Breast epithelium (tissue), 4 donors: ENCODE measurements around the gene AVPR2. TPM values are rescaled to one million over a fixed set of nuclear protein-coding genes. Genes with fewer than 3 reads are reported as not detected.

Source experiments
- DNase-seq, 2 donors: peaks; one replicate each; pipeline ENCODE4 v3.0.0-alpha.2; 2019; ENCODE audit warnings: low spot score in 2 of 2
- H3K27ac ChIP-seq, 2 donors: fragments of 200-600 bp; sonication (generic) in 1 of 2; one replicate each; pipeline ENCODE4 v1.5.1; 2016 to 2019; ENCODE audit warnings: mild to moderate bottlenecking in 1 of 2
- H3K27me3 ChIP-seq, 2 donors: fragments of 200-600 bp; sonication (generic) in 1 of 2; one replicate each; pipeline versions ENCODE4 v1.5.1 to v1.6.0; 2017 to 2019; ENCODE audit warnings: control low read depth in 1 of 2, mild to moderate bottlenecking in 1 of 2
- H3K36me3 ChIP-seq: fragments of 200-600 bp; one replicate; pipeline ENCODE4 v1.5.1; 2019
- H3K4me1 ChIP-seq, 2 donors: fragments of 200-600 bp; sonication (generic); one replicate each; pipeline ENCODE4 v1.5.1; 2016 to 2019; ENCODE audit warnings: control low read depth in 1 of 2
- H3K4me3 ChIP-seq, 3 donors: fragments of 200-600 bp; sonication (generic); 1 replicate in 2 of 3; 2 replicates in 1 of 3; pipeline ENCODE4 v1.5.1; 2016 to 2019; ENCODE audit warnings: mild to moderate bottlenecking in 3 of 3, moderate library complexity in 2 of 3
- H3K9me3 ChIP-seq, 2 donors: fragments of 200-600 bp; sonication (generic) in 1 of 2; one replicate each; pipeline ENCODE4 v1.5.1; 2016 to 2019; ENCODE audit warnings: control low read depth in 1 of 2
- CTCF ChIP-seq, 3 donors: fragments of 450-650 bp; IDR thresholded peaks; one replicate each; pipeline ENCODE4 v1.5.1; 2016 to 2017; ENCODE audit warnings: antibody characterized with exemption in 3 of 3, mild to moderate bottlenecking in 3 of 3, moderate library complexity in 3 of 3
- POLR2A ChIP-seq: fragments of 450-650 bp; IDR thresholded peaks from one replicate; pipeline ENCODE4 v1.6.1; 2016; ENCODE audit warnings: antibody characterized with exemption, mild to moderate bottlenecking, moderate library complexity
- POLR2AphosphoS5 ChIP-seq, 3 donors: sonication (generic); formaldehyde crosslinking; IDR thresholded peaks; one replicate each; pipeline ENCODE4 v1.6.1; 2017; ENCODE audit warnings: antibody characterized with exemption in 3 of 3
- intact Hi-C: fragments of 100-400 bp; cut with DNase I; formaldehyde crosslinking; loops from one replicate; pipeline ENCODE4 v1.15.1; 2023; ENCODE audit warnings: low total_unique reads
- total RNA-seq, 3 donors: library from RNA; depleted of rRNA; stranded (reverse); fragments of >200 nt; gene quantifications; one replicate each; pipeline ENCODE4 v1.1.0, GENCODE V29; 2016

Gene AVPR2
- total RNA-seq, 3 donors from 2014 or later = 0.44 to 5.9 (median 5.3) TPM

GRCh38 chrX:153909024-153909979 is 4.8 kb downstream of the AVPR2 start:
- Histone ChIP-seq H3K4me3 (no peak overlapping the region), H3K27ac (no peak overlapping the region), H3K27me3 (peaks cover 0 to 84% of the 10 kb centered on the region in 2 donors), H3K9me3 (no peaks in the 10 kb centered on the region), H3K4me1 (no peaks in the 10 kb centered on the region), H3K36me3 (no peaks in the 10 kb centered on the region)
- no peak for DNase-seq
- intact Hi-C loops = no loop called here
- no peak for TF ChIP-seq POLR2A
- TF ChIP-seq CTCF (IDR thresholded peaks at IDR 0.05) = no peak
- TF ChIP-seq POLR2AphosphoS5 (IDR thresholded peaks at IDR 0.05) = no peak

- H3K36me3 ChIP-seq = no peaks in the 10 kb centered on the region
- H3K4me1 ChIP-seq = no peaks in the 10 kb centered on the region
- H3K4me3 ChIP-seq = no peak overlapping the region
- TF ChIP-seq POLR2A (no peak), CTCF (IDR thresholded peaks at IDR 0.05) (no peak), POLR2AphosphoS5 (IDR thresholded peaks at IDR 0.05) (no peak)
- H3K9me3 ChIP-seq = no peaks in the 10 kb centered on the region
- peaks cover 0 to 80% of the 10 kb centered on the region in 2 donors for H3K27me3 ChIP-seq
- DNase-seq = no peak
- H3K27ac ChIP-seq = no peak overlapping the region
- intact Hi-C loops = no loop called here
These were observed 5.5 kb downstream of the AVPR2 start for GRCh38 chrX:153909980-153910360.

GRCh38 chrX:153910446-153910845 is 6.0 kb downstream of the AVPR2 start:
- no peak overlapping the region for H3K4me3 ChIP-seq
- no peaks in the 10 kb centered on the region for H3K36me3 ChIP-seq
- TF ChIP-seq POLR2AphosphoS5 (IDR thresholded peaks at IDR 0.05) (no peak), POLR2A (no peak), CTCF (IDR thresholded peaks at IDR 0.05) (no peak)
- no peaks in the 10 kb centered on the region for H3K4me1 ChIP-seq
- no peak overlapping the region for H3K27ac ChIP-seq
- no peak for DNase-seq
- intact Hi-C loops = no loop called here
- H3K27me3 ChIP-seq = peaks cover 0 to 78% of the 10 kb centered on the region in 2 donors
- H3K9me3 ChIP-seq = no peaks in the 10 kb centered on the region

GRCh38 chrX:153911798-153912197 is 7.3 kb downstream of the AVPR2 start:
- Histone ChIP-seq H3K9me3 (no peaks in the 10 kb centered on the region), H3K36me3 (no peaks in the 10 kb centered on the region), H3K4me3 (no peak overlapping the region), H3K27me3 (peaks cover 0 to 76% of the 10 kb centered on the region in 2 donors), H3K4me1 (no peaks in the 10 kb centered on the region), H3K27ac (no peak overlapping the region)
- no peak for DNase-seq
- TF ChIP-seq CTCF (IDR thresholded peaks at IDR 0.05) = no peak
- TF ChIP-seq POLR2A = no peak
- no peak for TF ChIP-seq POLR2AphosphoS5 (IDR thresholded peaks at IDR 0.05)
- intact Hi-C loops = no loop called here

GRCh38 chrX:153913211-153913610 is 8.7 kb downstream of the AVPR2 start:
- H3K36me3 ChIP-seq = no peaks in the 10 kb centered on the region
- no peak overlapping the region for H3K27ac ChIP-seq
- H3K9me3 ChIP-seq = no peaks in the 10 kb centered on the region
- H3K27me3 ChIP-seq = peaks cover 0 to 65% of the 10 kb centered on the region in 2 donors
- no peak overlapping the region for H3K4me3 ChIP-seq
- intact Hi-C loops = no loop called here
- TF ChIP-seq POLR2AphosphoS5 (IDR thresholded peaks at IDR 0.05) (no peak), CTCF (IDR thresholded peaks at IDR 0.05) (no peak), POLR2A (no peak)
- no peaks in the 10 kb centered on the region for H3K4me1 ChIP-seq
- DNase-seq = no peak
